Left kidney (tissue), 2 donors: ENCODE data around the gene R3HCC1L. TPM values are rescaled to one million over a fixed set of nuclear protein-coding genes. Genes with fewer than 3 reads are reported as not detected.

Experiments
- DNase-seq: peaks from one replicate; pipeline ENCODE4 v3.0.0-alpha.2; 2013
- polyA plus RNA-seq: library from polyadenylated mRNA; unstranded; fragments of 120-200 nt; gene quantifications from one replicate; pipeline ENCODE4 v1.2.1, GENCODE V29; 2013; ENCODE audit not compliant: insufficient read length

R3HCC1L gene
- polyA plus RNA-seq, 1 donor: 23.3 TPM

DNA sequence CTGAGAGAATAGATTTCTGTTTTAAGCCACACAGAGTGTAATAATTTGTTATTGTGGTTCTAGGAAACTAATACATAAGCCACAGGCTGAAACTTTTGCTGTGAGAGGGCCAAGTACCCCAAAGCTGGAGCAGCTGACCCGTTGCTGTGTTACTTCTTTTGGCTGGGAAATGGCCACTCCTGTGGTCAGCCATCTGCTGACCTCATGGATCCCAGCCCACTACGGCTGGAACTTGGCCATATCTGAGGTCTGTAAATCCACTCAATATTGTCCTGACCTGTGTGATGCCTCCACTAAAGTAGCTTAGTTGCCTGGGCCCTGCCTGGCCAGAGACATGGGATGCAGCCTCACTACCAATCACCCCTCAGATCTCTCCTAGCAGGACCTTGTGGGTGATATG is 151.0 kb downstream of the R3HCC1L start:
- DNase-seq: no peak

DNA sequence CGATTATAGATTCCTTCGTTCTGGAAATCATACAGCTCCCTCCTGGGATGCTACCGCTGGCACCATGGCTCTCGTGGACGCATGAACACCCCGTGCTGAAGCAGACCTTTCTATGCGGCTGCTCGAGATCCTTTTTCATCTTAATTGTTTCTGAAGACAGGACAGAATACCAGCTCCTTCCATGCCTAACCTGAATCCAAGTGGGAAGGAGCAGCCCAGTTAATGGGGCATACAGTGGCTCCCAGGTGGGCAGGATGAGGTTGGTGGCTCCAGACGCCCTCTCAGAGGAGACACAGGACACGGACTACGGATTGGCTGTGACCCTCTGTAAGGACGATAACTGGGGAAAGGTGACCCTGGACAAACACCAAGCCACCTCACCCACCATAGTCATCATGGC is 152.0 kb downstream of the R3HCC1L start:
- DNase-seq: no peak

DNA sequence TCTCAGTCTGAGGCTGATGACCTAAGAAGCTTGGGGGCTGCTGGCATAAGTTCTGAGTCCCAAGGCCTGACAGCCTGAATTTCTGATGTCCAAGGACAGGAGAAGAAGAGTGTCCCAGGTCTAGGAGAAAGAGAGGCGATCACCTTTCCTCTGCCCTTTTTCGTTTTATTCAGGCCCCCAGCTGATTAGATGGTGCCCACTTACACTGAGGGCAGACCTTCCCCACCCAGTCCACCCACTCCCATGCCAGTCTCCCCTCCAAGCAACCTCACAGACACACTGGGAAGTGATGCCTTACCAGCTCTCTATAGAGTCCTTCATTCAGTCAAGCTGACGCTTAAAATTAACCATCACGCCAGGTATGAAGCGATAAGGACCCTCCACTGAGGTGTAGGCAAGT is 152.9 kb downstream of the R3HCC1L start:
- DNase-seq: no peak

DNA sequence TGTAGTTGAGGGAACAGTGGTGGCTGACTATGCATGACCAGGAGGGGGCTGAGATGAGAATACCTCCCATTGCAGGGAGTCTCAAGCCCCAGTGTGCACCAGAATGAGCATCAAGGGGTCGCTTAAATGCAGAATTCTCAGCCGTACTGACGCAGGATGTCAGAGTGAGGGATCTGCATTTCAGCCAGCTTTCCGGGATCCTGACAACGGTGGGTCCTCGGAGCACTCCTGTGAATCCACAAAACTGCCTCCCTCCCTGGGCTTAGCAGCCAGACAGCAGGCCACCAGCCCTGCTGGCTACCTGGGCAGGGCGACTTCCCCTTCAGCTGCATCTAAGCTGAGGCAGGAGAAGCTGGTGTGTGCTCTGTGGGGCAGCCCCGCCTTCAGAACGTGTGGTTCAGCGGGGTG is 155.3 kb downstream of the R3HCC1L start:
- no peak for DNase-seq

DNA sequence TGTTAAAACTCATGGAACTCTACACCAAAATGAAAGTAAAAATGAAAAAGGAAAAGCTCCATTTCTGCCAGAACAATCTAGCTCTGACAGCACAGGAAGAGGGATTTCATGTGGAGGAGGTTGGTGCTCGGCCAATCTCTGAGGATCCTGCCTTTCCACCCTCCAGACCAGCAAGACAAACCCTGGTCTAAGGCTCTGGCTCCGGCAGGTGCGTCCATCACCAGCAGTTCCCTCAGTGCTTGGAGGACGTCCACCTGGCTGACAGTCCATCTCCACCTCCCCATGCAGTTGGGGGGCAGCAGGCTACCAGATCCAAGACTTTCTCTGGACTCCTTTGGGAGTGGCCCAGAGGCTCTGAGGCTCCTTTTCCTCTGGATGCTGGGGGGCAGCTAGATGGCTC is 158.5 kb downstream of the R3HCC1L start:
- DNase-seq: no peak

DNA sequence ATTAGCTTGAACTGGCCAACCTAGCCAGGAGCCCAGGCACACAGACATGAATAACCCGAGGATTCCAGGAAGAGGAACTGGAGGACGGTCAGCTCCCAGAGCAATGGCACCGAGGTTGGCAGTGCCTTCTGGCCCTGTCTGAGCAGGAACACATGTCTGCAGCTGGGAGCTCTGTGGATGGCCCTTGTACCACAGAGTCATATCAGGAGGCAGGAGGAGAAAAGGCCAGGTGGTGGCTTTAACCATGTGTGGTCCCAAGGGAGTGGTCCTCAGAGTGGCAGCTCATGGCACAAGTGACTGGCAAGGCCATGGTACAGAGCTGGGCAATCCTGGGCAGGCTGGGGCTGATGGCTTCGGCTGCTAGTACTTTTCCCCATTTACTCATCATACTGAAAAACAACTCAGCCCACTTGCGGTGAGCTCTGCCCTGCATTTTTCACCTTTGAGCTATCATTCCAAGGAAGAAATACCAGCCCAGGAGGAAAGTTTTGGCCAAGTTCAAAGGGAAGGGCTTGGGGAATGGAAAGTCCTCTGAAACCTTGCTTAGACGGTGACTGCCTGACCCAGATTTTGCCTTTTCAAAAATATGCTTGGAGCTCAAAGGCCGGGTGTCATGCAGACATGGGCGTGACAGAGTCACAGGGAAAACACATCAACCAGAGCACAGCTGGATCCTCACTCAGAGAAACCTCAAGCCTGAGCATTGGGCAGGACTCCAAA is 159.3 kb downstream of the R3HCC1L start:
- no peak for DNase-seq

DNA sequence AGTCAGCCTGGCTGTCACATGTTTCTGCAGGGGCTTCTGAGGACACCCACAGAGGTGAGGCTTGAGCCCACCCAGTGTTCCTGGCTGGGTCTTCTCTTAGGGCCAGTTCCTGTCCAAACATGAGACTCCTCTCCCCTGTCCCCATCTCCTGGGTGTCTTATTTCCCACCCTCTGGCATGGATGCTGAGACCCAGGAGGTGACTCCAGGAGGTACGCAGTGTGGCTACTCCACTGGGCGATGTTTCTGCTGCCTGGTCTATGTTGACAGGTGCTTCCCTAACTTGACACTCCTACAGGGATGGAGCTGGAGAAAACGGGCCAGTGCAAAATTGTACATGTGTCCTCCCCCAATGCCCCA is 159.8 kb downstream of the R3HCC1L start:
- no peak for DNase-seq

Other genes with a start within 250 kb of the R3HCC1L start
- 24.7 TPM for gene CRTAC1, start 104.0 kb upstream of the R3HCC1L start, polyA plus RNA-seq
- 3.7 TPM for gene LOXL4, start 133.5 kb downstream of the R3HCC1L start, polyA plus RNA-seq